Adipose tissue (tissue), 3 donors: ENCODE results near the gene ALDOB. TPM values are rescaled to one million over a fixed set of nuclear protein-coding genes. Genes with fewer than 3 reads are reported as not detected.

ENCODE experiments used
- H3K27ac ChIP-seq: one replicate; pipeline ENCODE4 v1.5.1; 2013; ENCODE audit warnings: low read depth, low read length
- WGBS, 3 donors: extraction: QIAGEN DNeasy Blood & Tissue Kit; methylation state at CpG; one replicate each; pipeline ENCODE4 v1.1.7; 2013; 5-methylcytosine and 5-hydroxymethylcytosine counted together
- polyA plus RNA-seq, 3 donors: library from polyadenylated mRNA; stranded (reverse); fragments of 200-250 nt; gene quantifications; one replicate each; pipeline ENCODE4 v1.2.3, GENCODE V29; 2013
- donor health status: healthy with polysubstance abuse.
- donor health status: Bipolar disorder and iron deficiency.
- donor health status: healthy.

The ALDOB gene
- polyA plus RNA-seq, result 100 to 1,000 TPM in 1 of 3 donors, 1 to 10 TPM in 2; 1.6 to 972 (median 2.5) TPM

- H3K27ac ChIP-seq, result no peak within 1 kb of the TSS
- WGBS, 3 donors, result 55 to 67% (median 66%) methylated on average over 2 of the region's 2 CpGs
Measured at GRCh38 chr9:101435601-101436079, at the start of gene ALDOB. Gene ALDOB, minus strand, starts transcription at chr9:101435774. Its CDS starts 4,887 bp downstream, at chr9:101430887.

- no peak overlapping the region for H3K27ac ChIP-seq
- 61 to 91% (median 86%) methylated on average over 1 of the region's 1 CpG for WGBS, 3 donors
Measured at GRCh38 chr9:101484046-101484445, 48.5 kb upstream of the ALDOB start.

- H3K27ac ChIP-seq, result no peak overlapping the region
- 37 to 70% (median 69%) methylated on average over 1 of the region's 1 CpG for WGBS, 3 donors
Measured at GRCh38 chr9:101481261-101481660, 45.7 kb upstream of the ALDOB start.

- no peak overlapping the region for H3K27ac ChIP-seq
Measured at GRCh38 chr9:101480386-101480785, 44.8 kb upstream of the ALDOB start.

GRCh38 chr9:101479338-101480030 lies 43.9 kb upstream of the ALDOB start:
- WGBS, 3 donors, result 38 to 67% (median 61%) methylated on average over 4 of the region's 4 CpGs
- H3K27ac ChIP-seq, result no peak overlapping the region

- 37 to 71% (median 54%) methylated on average over 3 of the region's 3 CpGs for WGBS, 3 donors
- no peak overlapping the region for H3K27ac ChIP-seq
Measured at GRCh38 chr9:101478906-101479305, 43.3 kb upstream of the ALDOB start.

- WGBS, 3 donors, result 79 to 83% (median 82%) methylated on average over 4 of the region's 4 CpGs
Measured at GRCh38 chr9:101478444-101478843, 42.9 kb upstream of the ALDOB start.

GRCh38 chr9:101477736-101478135 lies 42.2 kb upstream of the ALDOB start:
- no peak overlapping the region for H3K27ac ChIP-seq
- 59 to 89% (median 63%) methylated on average over 1 of the region's 1 CpG for WGBS, 3 donors

More at GRCh38 chr9:101478444-101478843, 42.9 kb upstream of the ALDOB start:
- H3K27ac ChIP-seq, result no peak overlapping the region

GRCh38 chr9:101477214-101477613 lies 41.6 kb upstream of the ALDOB start:
- 69 to 84% (median 82%) methylated on average over 4 of the region's 4 CpGs for WGBS, 3 donors
- H3K27ac ChIP-seq, result no peak overlapping the region

- no peak overlapping the region for H3K27ac ChIP-seq
- 92 to 95% (median 94%) methylated on average over 13 of the region's 13 CpGs for WGBS, 3 donors
Measured at GRCh38 chr9:101476576-101477208, 41.1 kb upstream of the ALDOB start.

- WGBS, 3 donors, result 50 to 100% (median 82%) methylated on average over 1 of the region's 1 CpG
Measured at GRCh38 chr9:101472891-101473290, 37.3 kb upstream of the ALDOB start.

GRCh38 chr9:101470929-101471328 lies 35.4 kb upstream of the ALDOB start:
- 62 to 94% (median 75%) methylated on average over 3 of the region's 3 CpGs for WGBS, 3 donors
- no peak overlapping the region for H3K27ac ChIP-seq

More at GRCh38 chr9:101472891-101473290, 37.3 kb upstream of the ALDOB start:
- H3K27ac ChIP-seq, result no peak overlapping the region

- no peak overlapping the region for H3K27ac ChIP-seq
- WGBS, 3 donors, result 39 to 62% (median 51%) methylated on average over 3 of the region's 3 CpGs
Measured at GRCh38 chr9:101470021-101470420, 34.4 kb upstream of the ALDOB start.

- no peak overlapping the region for H3K27ac ChIP-seq
- WGBS, 3 donors, result 70 to 80% (median 80%) methylated on average over 2 of the region's 2 CpGs
Measured at GRCh38 chr9:101469026-101469425, 33.5 kb upstream of the ALDOB start.

GRCh38 chr9:101468116-101468515 lies 32.5 kb upstream of the ALDOB start:
- WGBS, 3 donors, result 68 to 91% (median 82%) methylated on average over 1 of the region's 1 CpG
- no peak overlapping the region for H3K27ac ChIP-seq

GRCh38 chr9:101467690-101468089 lies 32.1 kb upstream of the ALDOB start:
- 66 to 93% (median 86%) methylated on average over 3 of the region's 3 CpGs for WGBS, 3 donors
- no peak overlapping the region for H3K27ac ChIP-seq

- H3K27ac ChIP-seq, result no peak overlapping the region
- WGBS, 3 donors, result 83 to 88% (median 88%) methylated on average over 2 of the region's 2 CpGs
Measured at GRCh38 chr9:101466863-101467262, 31.3 kb upstream of the ALDOB start.

GRCh38 chr9:101465326-101465915 lies 29.8 kb upstream of the ALDOB start:
- no peak overlapping the region for H3K27ac ChIP-seq
- 25 to 34% (median 28%) methylated on average over 6 of the region's 6 CpGs for WGBS, 3 donors

GRCh38 chr9:101463397-101463796 lies 27.8 kb upstream of the ALDOB start:
- WGBS, 3 donors, result 67 to 87% (median 83%) methylated on average over 2 of the region's 2 CpGs
- H3K27ac ChIP-seq, result no peak overlapping the region
